Putamen (tissue), 1 donor: ENCODE results near the gene TRPM1.
A peak's percentile ranks its signal among the peaks of the same experiment; 100 is the strongest.

Experiments
- DNase-seq: peaks from one replicate; pipeline ENCODE4 v3.0.0-alpha.2; 2016; ENCODE audit warnings: low spot score

TRPM1 gene

GRCh38 chr15:31101262-31102038 is at the start of gene TRPM1:
TSS of gene TRPM1 (minus strand) at chr15:31101725. CDS start at chr15:31081355, 20,370 bp downstream.
- DNase-seq = no peak

- DNase-seq = no peak
Observed at GRCh38 chr15:31150732-31151231, 49.3 kb upstream of the TRPM1 start.

GRCh38 chr15:31149987-31150386 is 48.5 kb upstream of the TRPM1 start:
- DNase-seq = no peak

- DNase-seq = no peak
Observed at GRCh38 chr15:31149088-31149505, 47.6 kb upstream of the TRPM1 start.

- DNase-seq = no peak
Observed at GRCh38 chr15:31148297-31149087, 47.0 kb upstream of the TRPM1 start.

- no peak for DNase-seq
Observed at GRCh38 chr15:31147944-31148296, 46.4 kb upstream of the TRPM1 start.

GRCh38 chr15:31147456-31147855 is 45.9 kb upstream of the TRPM1 start:
- no peak for DNase-seq

GRCh38 chr15:31145271-31145911 is 43.9 kb upstream of the TRPM1 start:
- DNase-seq = no peak

GRCh38 chr15:31141792-31142191 is 40.3 kb upstream of the TRPM1 start:
- DNase-seq = no peak

- DNase-seq = no peak
Observed at GRCh38 chr15:31136607-31137328, 35.2 kb upstream of the TRPM1 start.

GRCh38 chr15:31136016-31136415 is 34.5 kb upstream of the TRPM1 start:
- no peak for DNase-seq

- no peak for DNase-seq
Observed at GRCh38 chr15:31135523-31135922, 34.0 kb upstream of the TRPM1 start.

- no peak for DNase-seq
Observed at GRCh38 chr15:31133890-31134289, 32.4 kb upstream of the TRPM1 start.

- no peak for DNase-seq
Observed at GRCh38 chr15:31131853-31132375, 30.4 kb upstream of the TRPM1 start.

- no peak for DNase-seq
Observed at GRCh38 chr15:31130576-31131237, 29.2 kb upstream of the TRPM1 start.

GRCh38 chr15:31129769-31130303 is 28.3 kb upstream of the TRPM1 start:
- DNase-seq = no peak

- DNase-seq = peak; percentile 51
Observed at GRCh38 chr15:31128919-31129768, 27.6 kb upstream of the TRPM1 start.

GRCh38 chr15:31128477-31128876 is 27.0 kb upstream of the TRPM1 start:
- DNase-seq = no peak

- no peak for DNase-seq
Observed at GRCh38 chr15:31127596-31128261, 26.2 kb upstream of the TRPM1 start.
